ENCODE measurements around the gene ATAD3C.

DNA sequence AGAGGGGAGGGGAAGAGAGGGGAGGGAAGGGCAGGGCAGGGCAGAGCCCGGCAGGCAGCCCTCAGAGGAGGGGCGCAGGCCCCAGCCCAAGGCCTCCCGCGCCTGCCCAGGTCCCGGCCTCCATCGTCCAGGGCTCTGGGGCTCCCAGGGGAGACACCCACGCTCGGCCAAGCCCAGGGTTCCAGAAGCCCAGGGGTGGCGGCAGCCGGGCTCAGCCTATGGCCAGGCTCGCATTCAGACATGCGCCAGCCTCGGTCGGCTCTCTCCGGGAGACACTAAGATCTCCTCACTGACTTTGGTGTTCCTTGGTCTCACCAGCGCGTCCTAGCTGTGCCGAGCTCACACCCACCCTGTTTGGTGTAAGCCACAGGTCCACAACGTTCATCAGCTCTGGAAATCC lies 21.3 kb upstream of the ATAD3C start:
- no peak for TF ChIP-seq CTCF (IDR thresholded peaks at IDR 0.05)
- no peak for TF ChIP-seq POLR2A (IDR thresholded peaks at IDR 0.05)

Measured in esophagus squamous epithelium (tissue), 4 donors.